Measurements from ENCODE around the gene ZNF70. TPM values are rescaled to one million over a fixed set of nuclear protein-coding genes. Genes with fewer than 3 reads are reported as not detected.

Gene ZNF70
- total and polyA plus RNA-seq, 5 donors from 2014 or later: 0.06 to 2.0 (median 0.28) TPM

DNA sequence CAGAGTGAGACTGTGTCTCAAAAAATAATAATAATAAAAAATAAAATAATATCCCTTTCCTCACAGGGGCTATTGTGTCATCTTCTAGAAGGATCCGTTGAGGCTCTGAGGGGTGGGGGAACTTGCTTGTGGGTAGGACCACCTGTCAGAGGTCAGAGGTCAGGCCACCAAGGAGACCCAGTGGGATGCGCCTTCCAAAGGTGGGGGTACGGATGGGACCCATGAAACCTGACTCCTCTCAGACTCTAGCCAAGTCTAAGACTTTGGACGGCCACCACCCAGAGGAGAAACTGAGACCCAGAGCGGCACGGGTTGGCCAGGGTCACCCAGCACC is 21.4 kb upstream of the ZNF70 start:
- Histone ChIP-seq H3K4me1 (ENCODE audit: control insufficient read depth, insufficient read depth, low read length, poor library complexity, severe bottlenecking) (peaks cover 26% of the 10 kb centered on the region), H3K9me3 (ENCODE audit: control insufficient read depth in 2 of 2, low read length in 2 of 2) (no peaks in the 10 kb centered on the region), H3K4me3 (ENCODE audit: low read depth, low read length) (no peak overlapping the region), H3K27me3 (ENCODE audit: control insufficient read depth, insufficient read depth, low read length) (no peaks in the 10 kb centered on the region), H3K27ac (ENCODE audit: insufficient read depth, low read length, poor library complexity, severe bottlenecking) (no peak overlapping the region), H3K36me3 (ENCODE audit: control insufficient read depth, insufficient read depth, low read length) (no peaks in the 10 kb centered on the region)
- Mint-ChIP-seq H3K4me3 (peak overlapping the region in 3 of 4 donors; percentile 41 to 76 (median 58)), H3K36me3 (no peaks in the 10 kb centered on the region), H3K4me1 (peaks cover 3 to 20% (median 11%) of the 10 kb centered on the region in 4 donors), H3K27ac (peak overlapping the region in 1 of 3 donors; percentile 82), H3K9me3 (peaks cover 0 to 2% (median 0%) of the 10 kb centered on the region in 7 donors), H3K27me3 (peaks cover 16% of the 10 kb centered on the region)
- DNase-seq (no peak), ATAC-seq (ENCODE audit: low read depth in 2 of 2) (no peak)

DNA sequence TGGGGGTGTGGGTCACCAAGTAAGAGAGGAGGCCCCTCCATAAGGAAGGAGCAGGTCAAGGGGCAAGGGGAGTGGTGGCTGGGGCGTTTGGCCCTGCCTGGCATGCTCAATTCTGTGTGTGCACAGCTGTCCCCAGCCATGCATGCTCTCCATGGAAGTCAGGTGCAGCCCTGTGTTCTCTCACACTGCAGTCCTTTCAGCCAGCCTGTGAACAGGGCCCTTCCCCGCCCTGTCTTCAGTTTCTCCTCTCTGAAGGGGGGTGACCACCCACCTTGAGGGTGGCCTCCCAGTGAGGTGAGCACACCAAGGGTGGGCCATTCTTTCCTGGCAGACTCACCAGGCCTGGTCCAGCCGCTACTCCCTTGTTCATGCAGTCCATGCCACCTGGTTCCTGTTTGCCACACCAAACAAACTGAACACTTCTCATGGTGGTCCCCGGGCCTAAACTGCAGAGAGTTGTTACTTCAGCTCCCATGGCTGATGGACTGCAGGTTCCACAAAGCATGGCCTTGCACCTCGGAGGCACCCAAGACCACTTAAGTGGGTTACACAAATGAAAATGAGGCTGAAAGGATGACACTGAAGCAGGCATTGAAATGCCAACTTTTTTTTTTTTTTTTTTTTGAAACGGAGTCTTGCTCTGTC is 18.5 kb upstream of the ZNF70 start:
- Mint-ChIP-seq H3K4me1 (peaks cover 5 to 37% (median 12%) of the 10 kb centered on the region in 4 donors), H3K36me3 (no peaks in the 10 kb centered on the region), H3K27ac (peak overlapping the region in 1 of 3 donors; percentile 43), H3K9me3 (peaks cover 0 to 2% (median 0%) of the 10 kb centered on the region in 7 donors), H3K27me3 (peaks cover 16% of the 10 kb centered on the region), H3K4me3 (peak overlapping the region; percentile 27 to 79 (median 54))
- Histone ChIP-seq H3K36me3 (ENCODE audit: control insufficient read depth, insufficient read depth, low read length) (no peaks in the 10 kb centered on the region), H3K9me3 (ENCODE audit: control insufficient read depth in 2 of 2, low read length in 2 of 2) (no peaks in the 10 kb centered on the region), H3K4me1 (ENCODE audit: control insufficient read depth, insufficient read depth, low read length, poor library complexity, severe bottlenecking) (peaks cover 34% of the 10 kb centered on the region), H3K27me3 (ENCODE audit: control insufficient read depth, insufficient read depth, low read length) (no peaks in the 10 kb centered on the region), H3K4me3 (ENCODE audit: low read depth, low read length) (no peak overlapping the region), H3K27ac (ENCODE audit: insufficient read depth, low read length, poor library complexity, severe bottlenecking) (no peak overlapping the region)
- no peak for ATAC-seq (ENCODE audit: low read depth in 2 of 2)
- no peak for DNase-seq

DNA sequence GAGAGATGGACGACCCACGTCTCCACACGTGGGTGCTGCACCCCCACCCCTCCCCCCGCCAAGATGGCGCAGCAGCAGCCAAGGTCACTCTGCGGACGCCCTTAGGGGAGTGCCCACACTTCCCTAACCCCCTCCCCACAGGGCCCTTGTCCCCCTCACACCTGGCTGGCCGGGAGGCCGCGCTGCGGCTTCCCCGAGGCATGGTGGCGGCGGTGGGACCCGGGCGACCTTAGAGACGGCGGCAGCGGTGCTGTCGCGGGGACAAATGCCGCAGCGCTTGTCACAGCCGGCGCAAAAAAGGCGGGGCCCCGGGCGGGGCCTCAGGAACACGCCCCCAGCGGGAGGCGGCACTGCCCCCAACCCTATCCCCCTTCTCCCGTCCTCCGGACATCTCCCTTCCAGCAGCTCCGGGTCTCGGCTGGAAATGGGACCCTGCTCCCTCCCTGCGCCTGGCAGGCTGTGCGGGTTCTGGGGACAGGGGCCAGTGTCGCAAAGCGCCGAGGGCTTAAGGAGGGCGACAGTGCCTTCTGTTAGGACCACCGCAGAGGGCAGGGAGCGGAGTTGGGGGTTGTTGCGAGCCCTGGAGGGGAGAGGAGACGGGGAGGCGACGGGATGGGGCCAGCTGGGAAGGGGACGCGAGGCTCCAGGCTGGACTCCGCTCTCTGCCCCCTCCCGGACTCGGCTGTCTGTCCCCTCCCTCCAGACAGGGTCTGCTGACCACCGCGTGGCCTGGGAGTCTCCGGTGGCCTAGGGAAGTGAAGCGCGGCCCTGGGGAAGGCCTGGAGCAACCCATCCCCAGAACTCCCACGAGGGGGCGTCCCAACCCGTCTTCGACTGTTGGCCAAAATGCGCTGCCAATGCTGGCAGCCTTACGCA is 17.0 kb upstream of the ZNF70 start, which contains the start of gene CHCHD10:
Gene CHCHD10, minus strand, starts transcription at position 300 of the 876 bp plus-strand sequence. Its CDS starts 98 bp downstream, at position 202.
- Histone ChIP-seq H3K27me3 (ENCODE audit: control insufficient read depth, insufficient read depth, low read length) (no peaks in the 10 kb centered on the region), H3K9me3 (ENCODE audit: control insufficient read depth in 2 of 2, low read length in 2 of 2) (no peaks in the 10 kb centered on the region), H3K27ac (ENCODE audit: insufficient read depth, low read length, poor library complexity, severe bottlenecking) (peak within 1 kb of the TSS; percentile 23), H3K36me3 (ENCODE audit: control insufficient read depth, insufficient read depth, low read length) (no peaks in the 10 kb centered on the region), H3K4me1 (ENCODE audit: control insufficient read depth, insufficient read depth, low read length, poor library complexity, severe bottlenecking) (peaks cover 43% of the 10 kb centered on the region), H3K4me3 (ENCODE audit: low read depth, low read length) (peak within 1 kb of the TSS; percentile 53)
- DNase-seq (peak; percentile 69 to 82 (median 71)), ATAC-seq (ENCODE audit: low read depth in 2 of 2) (peak; percentile 68 to 70)
- Mint-ChIP-seq H3K27ac (peak within 1 kb of the TSS in 2 of 3 donors; percentile 31 to 54), H3K27me3 (peaks cover 9% of the 10 kb centered on the region), H3K36me3 (no peaks in the 10 kb centered on the region), H3K4me1 (peaks cover 0 to 45% (median 7%) of the 10 kb centered on the region in 4 donors), H3K4me3 (peak within 1 kb of the TSS; percentile 81 to 88 (median 84)), H3K9me3 (no peaks in the 10 kb centered on the region)

DNA sequence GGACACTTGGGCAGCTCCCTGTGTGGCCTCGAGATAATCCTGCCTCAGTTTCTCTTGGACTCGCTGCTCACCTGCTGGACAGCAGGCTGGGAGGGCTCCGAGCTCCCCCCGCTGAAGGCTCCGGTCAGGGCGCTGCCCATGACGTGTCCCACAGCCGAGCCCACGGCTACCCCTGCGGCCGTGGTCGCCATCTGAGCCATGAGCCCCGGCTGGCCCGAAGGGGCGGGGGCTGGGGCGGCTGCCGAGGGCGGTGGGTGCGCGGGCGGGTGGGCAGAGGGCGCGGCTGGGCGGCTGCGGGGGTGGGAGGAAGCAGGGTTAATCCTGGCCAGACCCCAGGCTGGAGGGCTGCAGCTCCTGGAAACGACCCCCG is 16.4 kb upstream of the ZNF70 start:
- Histone ChIP-seq H3K27me3 (ENCODE audit: control insufficient read depth, insufficient read depth, low read length) (no peaks in the 10 kb centered on the region), H3K27ac (ENCODE audit: insufficient read depth, low read length, poor library complexity, severe bottlenecking) (no peak overlapping the region), H3K9me3 (ENCODE audit: control insufficient read depth in 2 of 2, low read length in 2 of 2) (no peaks in the 10 kb centered on the region), H3K36me3 (ENCODE audit: control insufficient read depth, insufficient read depth, low read length) (no peaks in the 10 kb centered on the region), H3K4me3 (ENCODE audit: low read depth, low read length) (peak overlapping the region; percentile 53), H3K4me1 (ENCODE audit: control insufficient read depth, insufficient read depth, low read length, poor library complexity, severe bottlenecking) (peaks cover 44% of the 10 kb centered on the region)
- no peaks in the 10 kb centered on the region for H3K9me3 Mint-ChIP-seq
- H3K27ac Mint-ChIP-seq: peak overlapping the region in 1 of 3 donors; percentile 54
- H3K27me3 Mint-ChIP-seq: peaks cover 7% of the 10 kb centered on the region
- H3K4me1 Mint-ChIP-seq: peaks cover 0 to 49% (median 8%) of the 10 kb centered on the region in 4 donors
- ATAC-seq (ENCODE audit: low read depth in 2 of 2): no peak
- DNase-seq: no peak
- H3K4me3 Mint-ChIP-seq: peak overlapping the region; percentile 78 to 88 (median 82)
- H3K36me3 Mint-ChIP-seq: no peaks in the 10 kb centered on the region

DNA sequence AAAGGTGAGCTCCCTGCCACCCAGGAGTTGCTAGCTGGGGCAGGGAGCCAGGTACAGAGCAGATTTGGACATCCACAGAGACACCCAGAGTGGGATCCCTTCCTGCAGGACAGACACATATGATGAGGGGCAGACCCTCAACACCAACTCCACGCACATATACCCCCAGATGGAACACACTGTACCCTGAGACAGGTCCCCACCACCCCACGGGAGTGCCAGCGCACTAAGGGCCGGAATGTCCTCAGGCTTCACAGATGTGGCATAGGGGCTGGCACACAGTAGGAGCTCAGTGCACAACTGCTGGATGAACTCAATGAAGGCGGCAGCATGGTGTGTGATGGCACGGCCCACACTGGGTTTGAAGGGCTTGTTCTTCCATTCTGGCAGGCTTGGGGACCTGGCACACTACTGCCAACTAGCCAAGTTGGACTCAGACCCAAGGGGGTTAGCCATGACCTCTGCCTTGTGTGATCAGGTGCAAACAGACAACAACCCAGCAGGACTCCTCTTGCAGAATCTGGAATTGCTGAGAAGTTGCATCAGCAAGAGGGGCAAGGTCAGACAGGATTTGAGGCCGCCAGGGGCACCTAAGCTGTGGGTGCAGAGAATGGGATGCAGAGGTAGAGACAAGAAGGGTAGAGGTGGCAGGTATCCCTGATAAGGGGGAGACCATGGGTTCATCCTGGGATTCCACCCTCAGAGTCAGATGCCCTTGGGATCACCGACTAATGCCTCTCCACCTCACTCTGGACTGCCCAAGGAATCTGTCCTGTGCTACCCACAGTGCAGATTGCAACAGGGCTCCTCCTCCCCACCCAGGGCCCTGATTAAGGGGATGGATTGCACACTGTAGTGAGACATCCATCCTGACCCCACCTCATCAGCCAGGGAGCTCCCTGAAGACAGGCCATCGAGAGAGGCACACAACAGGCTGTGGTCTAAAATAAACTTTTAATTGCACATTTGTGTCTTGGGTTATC is 14.3 kb upstream of the ZNF70 start:
- H3K36me3 Mint-ChIP-seq: no peaks in the 10 kb centered on the region
- peak overlapping the region; percentile 64 to 86 (median 72) for H3K4me3 Mint-ChIP-seq
- no peak overlapping the region for H3K4me3 ChIP-seq (ENCODE audit: low read depth, low read length)
- no peaks in the 10 kb centered on the region for H3K9me3 ChIP-seq (ENCODE audit: control insufficient read depth in 2 of 2, low read length in 2 of 2)
- H3K4me1 ChIP-seq (ENCODE audit: control insufficient read depth, insufficient read depth, low read length, poor library complexity, severe bottlenecking): peaks cover 38% of the 10 kb centered on the region
- H3K36me3 ChIP-seq (ENCODE audit: control insufficient read depth, insufficient read depth, low read length): no peaks in the 10 kb centered on the region
- H3K27me3 Mint-ChIP-seq: peaks cover 5% of the 10 kb centered on the region
- no peak overlapping the region for H3K27ac ChIP-seq (ENCODE audit: insufficient read depth, low read length, poor library complexity, severe bottlenecking)
- no peak for ATAC-seq (ENCODE audit: low read depth in 2 of 2)
- H3K27ac Mint-ChIP-seq: no peak overlapping the region
- no peaks in the 10 kb centered on the region for H3K27me3 ChIP-seq (ENCODE audit: control insufficient read depth, insufficient read depth, low read length)
- peaks cover 0 to 42% (median 4%) of the 10 kb centered on the region in 4 donors for H3K4me1 Mint-ChIP-seq
- no peaks in the 10 kb centered on the region for H3K9me3 Mint-ChIP-seq
- DNase-seq: no peak

DNA sequence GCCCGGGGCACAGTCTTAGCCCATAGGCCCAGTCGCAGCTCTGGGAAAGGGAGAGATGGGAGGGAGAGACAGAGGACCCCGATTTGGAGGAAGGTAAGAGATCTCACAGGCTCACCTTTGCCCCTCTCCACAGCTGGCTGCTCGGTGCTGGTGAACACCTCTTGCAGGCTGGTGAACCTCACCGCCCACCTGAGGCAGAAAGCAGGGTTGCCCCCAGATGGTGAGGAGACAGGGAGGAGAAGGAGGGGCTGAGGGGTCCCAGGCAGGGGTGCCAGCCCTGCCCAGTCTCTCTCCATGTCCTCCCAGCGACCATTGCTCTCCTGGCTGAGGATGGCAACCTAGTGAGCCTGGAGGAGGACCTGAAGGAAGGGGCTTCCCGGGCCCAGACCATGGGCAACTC is 13.0 kb upstream of the ZNF70 start:
- H3K36me3 Mint-ChIP-seq: no peaks in the 10 kb centered on the region
- no peaks in the 10 kb centered on the region for H3K27me3 ChIP-seq (ENCODE audit: control insufficient read depth, insufficient read depth, low read length)
- no peak overlapping the region for H3K27ac ChIP-seq (ENCODE audit: insufficient read depth, low read length, poor library complexity, severe bottlenecking)
- H3K4me3 Mint-ChIP-seq: peak overlapping the region; percentile 70 to 88 (median 83)
- peak overlapping the region in 1 of 3 donors; percentile 38 for H3K27ac Mint-ChIP-seq
- no peak for DNase-seq
- H3K4me1 ChIP-seq (ENCODE audit: control insufficient read depth, insufficient read depth, low read length, poor library complexity, severe bottlenecking): peaks cover 38% of the 10 kb centered on the region
- peaks cover 3% of the 10 kb centered on the region for H3K27me3 Mint-ChIP-seq
- no peaks in the 10 kb centered on the region for H3K9me3 Mint-ChIP-seq
- H3K4me1 Mint-ChIP-seq: peaks cover 0 to 42% (median 4%) of the 10 kb centered on the region in 4 donors
- ATAC-seq (ENCODE audit: low read depth in 2 of 2): no peak
- no peak overlapping the region for H3K4me3 ChIP-seq (ENCODE audit: low read depth, low read length)
- no peaks in the 10 kb centered on the region for H3K36me3 ChIP-seq (ENCODE audit: control insufficient read depth, insufficient read depth, low read length)
- no peaks in the 10 kb centered on the region for H3K9me3 ChIP-seq (ENCODE audit: control insufficient read depth in 2 of 2, low read length in 2 of 2)

DNA sequence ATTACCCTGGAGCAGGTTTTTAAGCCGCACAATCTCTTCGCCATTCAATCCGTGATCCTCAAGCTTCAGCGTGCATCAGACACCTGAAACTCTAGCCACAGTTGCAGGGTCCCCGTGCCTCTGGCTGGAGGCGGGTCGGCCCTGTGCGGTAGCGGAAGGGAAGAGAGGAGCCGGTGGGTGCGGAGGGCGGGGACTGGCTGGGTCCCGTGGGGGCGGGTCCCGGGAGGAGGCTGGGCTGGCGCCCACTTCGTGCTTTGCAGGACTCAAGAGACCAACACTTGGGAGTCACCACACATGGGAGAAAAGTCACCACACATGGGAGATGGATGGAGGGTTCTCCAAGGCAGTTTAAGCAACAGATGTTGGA is 12.7 kb upstream of the ZNF70 start:
- peak overlapping the region; percentile 26 for H3K27ac ChIP-seq (ENCODE audit: insufficient read depth, low read length, poor library complexity, severe bottlenecking)
- Mint-ChIP-seq H3K4me3 (peak overlapping the region; percentile 70 to 88 (median 83)), H3K4me1 (peaks cover 0 to 42% (median 4%) of the 10 kb centered on the region in 4 donors), H3K27ac (peak overlapping the region in 2 of 3 donors; percentile 38 to 62), H3K9me3 (no peaks in the 10 kb centered on the region), H3K27me3 (no peaks in the 10 kb centered on the region), H3K36me3 (no peaks in the 10 kb centered on the region)
- H3K4me3 ChIP-seq (ENCODE audit: low read depth, low read length): peak overlapping the region; percentile 44
- no peaks in the 10 kb centered on the region for H3K9me3 ChIP-seq (ENCODE audit: control insufficient read depth in 2 of 2, low read length in 2 of 2)
- H3K4me1 ChIP-seq (ENCODE audit: control insufficient read depth, insufficient read depth, low read length, poor library complexity, severe bottlenecking): peaks cover 38% of the 10 kb centered on the region
- DNase-seq (peak in 2 of 3 donors; percentile 45 to 55), ATAC-seq (ENCODE audit: low read depth in 2 of 2) (peak; percentile 50 to 52)
- H3K27me3 ChIP-seq (ENCODE audit: control insufficient read depth, insufficient read depth, low read length): no peaks in the 10 kb centered on the region
- H3K36me3 ChIP-seq (ENCODE audit: control insufficient read depth, insufficient read depth, low read length): no peaks in the 10 kb centered on the region

Data from CD4-positive, CD25-positive, alpha-beta regulatory T cell (primary cell).